ENCODE results near the gene AAMP.
A peak's percentile ranks its signal among the peaks of the same experiment; 100 is the strongest.

Gene AAMP

DNA sequence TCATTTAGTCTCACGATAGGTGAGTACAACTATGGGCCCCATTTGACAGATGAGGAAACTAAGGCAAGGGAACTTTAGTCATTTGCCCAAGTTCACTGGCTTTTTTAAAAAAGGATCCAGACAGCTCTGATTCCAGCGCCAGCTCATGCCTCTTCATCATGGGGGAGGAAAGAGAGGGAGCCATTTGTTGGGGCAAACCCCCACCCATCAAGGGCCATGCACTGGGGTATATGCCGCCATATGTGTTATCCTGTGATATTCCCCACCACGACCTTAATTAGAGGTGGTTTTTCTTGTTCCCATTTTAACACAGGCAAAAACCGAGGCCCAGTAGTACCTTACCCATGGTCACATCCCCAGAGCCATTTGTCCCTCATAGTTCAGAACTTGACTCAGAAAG, 9.8 kb downstream of the AAMP start:
- DNase-seq (ENCODE audit: low read depth in 1 of 2, low spot score in 1 of 2): no peak

DNA sequence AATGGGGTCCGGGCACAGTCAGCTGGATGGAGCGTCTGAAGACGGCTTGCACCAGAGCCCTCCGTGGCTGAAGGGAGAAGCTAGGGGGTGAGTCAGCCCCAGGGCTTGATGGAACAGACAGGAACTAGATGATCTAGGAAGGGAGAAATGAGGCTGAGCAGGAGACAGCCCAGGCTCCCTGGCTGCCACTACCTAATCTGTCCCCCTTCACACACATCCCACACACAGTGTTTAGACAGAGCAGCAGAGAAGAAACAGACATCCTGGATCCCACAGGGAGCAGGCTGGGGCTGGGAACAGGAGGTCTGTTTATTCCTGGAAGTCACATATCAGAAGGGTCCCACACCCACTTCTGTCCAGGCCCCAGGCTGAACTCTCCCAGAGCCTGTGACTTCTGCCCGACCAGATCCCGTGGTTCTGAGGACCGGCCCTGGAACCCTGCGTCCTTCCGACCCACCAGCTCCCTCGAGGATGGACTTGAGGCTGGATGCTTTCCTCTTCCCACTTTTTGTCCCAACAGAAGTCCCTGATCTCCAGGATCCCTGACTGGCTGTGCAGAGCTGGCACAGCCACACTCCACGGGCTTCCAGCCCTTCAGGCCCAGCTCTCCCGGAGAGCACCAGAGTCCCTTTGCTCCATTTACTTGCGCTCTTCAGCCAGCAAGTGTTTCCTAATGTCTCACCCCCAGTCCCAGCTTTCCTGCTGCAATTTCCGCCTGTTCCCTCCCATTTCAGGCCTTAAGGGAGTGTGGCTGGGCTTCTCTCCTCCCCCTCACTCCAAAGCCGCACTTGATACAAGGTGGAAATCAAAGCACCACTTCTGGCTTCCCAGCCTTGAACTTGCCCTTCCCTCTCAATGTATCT, 10.6 kb downstream of the AAMP start:
- DNase-seq (ENCODE audit: low read depth in 1 of 2, low spot score in 1 of 2): no peak

DNA sequence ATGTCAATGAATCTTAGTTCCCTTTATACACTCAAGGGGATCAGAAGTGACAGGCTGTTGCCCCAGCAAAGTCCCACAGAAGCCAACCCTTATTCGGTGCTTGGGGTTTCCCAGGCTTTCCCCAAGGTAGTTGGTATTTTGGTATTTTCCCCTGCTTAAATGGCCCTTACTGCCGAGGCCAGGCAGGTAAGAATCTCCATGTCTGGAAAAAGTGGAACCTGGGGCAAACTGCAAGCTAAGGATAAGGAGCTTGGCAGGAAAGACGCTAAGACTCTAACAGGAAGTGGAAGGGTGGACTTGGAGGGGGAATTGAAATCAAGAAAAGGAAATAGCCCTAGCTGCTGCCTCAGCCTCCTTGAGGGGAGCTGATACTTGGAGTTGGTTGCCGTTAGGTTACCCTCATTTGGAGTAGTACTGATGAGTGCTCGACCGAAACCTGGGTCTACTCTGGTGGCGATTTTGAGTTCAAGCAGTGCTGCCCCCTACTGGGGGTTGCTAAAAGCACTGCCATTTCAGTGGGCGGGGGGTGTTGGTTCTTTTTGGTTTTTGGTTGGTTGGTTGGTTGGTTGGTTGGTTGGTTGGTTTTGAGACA, 12.5 kb downstream of the AAMP start:
- DNase-seq (ENCODE audit: low read depth in 1 of 2, low spot score in 1 of 2): peak; percentile 52 to 56

DNA sequence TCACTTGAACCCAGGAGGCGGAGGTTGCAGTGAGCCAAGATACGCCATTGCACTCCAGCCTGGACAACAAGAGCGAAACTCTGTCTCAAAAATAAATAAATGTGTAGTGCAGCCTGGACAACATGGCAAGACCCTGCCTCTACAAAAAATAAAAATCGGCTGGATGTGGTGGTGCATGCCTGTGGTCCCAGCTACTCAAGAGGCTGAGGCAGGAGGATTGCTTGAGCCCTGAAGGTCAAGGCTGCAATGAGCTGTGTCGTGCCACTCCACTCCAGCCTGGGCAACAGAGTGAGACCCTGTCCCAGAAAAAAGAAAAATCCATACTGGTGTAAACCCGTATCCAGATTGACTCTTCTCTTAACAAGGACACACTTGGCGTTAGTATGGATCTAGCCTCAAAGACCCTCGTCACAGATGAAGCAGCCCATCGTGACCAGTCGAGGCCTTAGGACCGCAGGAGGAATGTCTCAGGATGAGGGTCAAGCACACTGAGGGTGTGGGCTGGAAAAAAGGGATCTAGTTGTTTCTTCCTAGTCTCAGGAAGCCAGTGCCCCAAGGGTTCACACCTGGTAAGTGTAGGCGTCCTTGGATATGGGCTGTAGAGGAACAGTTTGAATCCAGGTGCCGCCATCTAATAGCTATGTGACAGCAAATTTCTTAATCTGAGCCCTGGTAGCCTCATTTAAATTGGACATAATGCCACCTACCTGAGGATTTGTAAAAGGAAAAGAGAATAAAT, 13.2 kb downstream of the AAMP start:
- DNase-seq (ENCODE audit: low read depth in 1 of 2, low spot score in 1 of 2): no peak

DNA sequence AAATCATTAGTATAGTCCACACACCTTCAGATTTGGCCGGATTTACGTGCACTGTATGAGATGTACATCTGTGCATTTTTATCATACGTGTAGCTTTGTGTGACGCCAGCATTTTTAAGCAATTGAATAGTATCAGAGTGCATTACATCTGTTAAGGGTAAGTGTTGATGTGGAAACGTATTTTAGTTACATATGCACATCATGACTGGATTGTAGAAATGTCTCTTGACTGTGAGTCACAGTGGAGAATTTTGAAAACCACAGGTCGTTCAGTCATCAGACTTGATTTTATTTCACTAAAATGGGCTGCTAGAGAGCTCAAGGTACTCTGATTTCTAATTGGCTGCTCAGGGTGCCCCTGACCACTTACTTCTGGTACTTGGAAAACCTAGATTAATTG, 14.5 kb downstream of the AAMP start:
- no peak for DNase-seq (ENCODE audit: low read depth in 1 of 2, low spot score in 1 of 2)

DNA sequence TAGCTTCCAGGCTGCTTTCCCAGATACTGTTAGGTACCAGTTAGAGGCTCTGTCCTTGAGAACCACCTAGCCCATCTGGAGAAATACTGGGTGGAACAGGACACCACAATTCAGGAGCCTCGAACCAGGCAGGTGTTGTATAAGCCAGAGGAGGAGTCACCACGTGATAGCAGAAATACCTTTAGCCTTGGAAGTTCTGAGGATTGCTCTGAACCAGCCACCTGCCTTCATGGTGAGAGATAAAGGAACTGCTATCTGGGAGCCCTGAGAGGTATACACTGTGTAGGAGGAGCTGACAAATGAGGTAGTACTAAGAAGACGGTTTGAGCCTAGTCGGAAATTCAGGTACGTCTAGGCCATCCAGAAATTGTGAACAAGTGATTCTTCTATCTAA, 16.7 kb downstream of the AAMP start:
- no peak for DNase-seq (ENCODE audit: low read depth in 1 of 2, low spot score in 1 of 2)

DNA sequence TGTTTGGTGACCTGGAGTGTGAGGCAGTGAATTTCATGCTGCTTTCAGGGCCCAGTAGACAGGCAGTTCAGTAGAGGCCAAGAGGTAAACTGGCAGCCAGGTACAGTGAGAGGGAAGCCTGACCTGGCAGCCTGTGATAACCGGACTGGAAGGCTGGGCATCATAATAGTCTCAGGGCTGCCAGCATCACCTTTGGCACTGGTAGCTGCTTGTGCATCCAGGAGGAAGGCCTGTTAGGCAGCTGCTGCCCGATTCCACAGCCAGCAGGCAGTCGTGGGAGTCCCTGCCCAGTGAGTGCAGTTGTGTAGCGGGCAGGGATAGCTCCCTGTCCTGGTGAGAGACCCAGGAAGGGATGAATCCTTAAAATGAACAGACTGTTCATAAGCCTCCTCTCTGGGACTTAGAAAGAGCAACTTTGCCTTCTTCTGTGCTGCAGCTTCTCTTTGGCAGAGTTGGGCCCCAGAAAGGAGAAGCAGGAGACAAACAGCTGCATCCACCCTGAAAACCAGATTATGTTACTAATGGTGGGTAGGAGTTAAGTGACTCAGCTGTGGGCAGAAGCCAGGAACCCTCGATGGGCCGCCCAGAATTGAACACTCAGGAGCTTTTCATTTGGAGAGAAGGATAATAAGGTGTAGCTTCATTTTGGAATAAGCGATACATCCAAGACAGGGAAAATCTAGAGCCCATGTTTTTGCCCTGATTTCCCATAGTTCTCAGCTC, 17.3 kb downstream of the AAMP start:
- no peak for DNase-seq (ENCODE audit: low read depth in 1 of 2, low spot score in 1 of 2)

DNA sequence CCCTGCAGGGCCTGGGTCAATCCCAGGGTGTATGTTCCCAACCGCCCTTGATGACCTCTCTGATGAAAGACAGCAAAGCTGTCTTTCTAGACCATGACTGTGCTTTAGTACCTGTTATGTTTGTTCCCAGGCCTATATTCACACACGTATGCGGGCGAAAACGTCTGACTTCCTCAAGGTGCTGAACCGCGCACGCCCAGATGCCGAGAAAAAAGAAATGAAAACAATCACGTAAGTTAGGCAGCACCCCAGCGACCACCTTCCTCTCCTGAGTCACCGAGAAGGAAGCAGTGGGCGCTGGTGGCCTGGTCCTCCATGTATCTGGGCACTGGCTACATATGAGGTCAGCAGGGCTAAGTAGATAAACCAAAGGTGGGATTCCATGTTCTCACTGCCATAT, 20.2 kb downstream of the AAMP start:
- DNase-seq (ENCODE audit: low read depth in 1 of 2, low spot score in 1 of 2): no peak

DNA sequence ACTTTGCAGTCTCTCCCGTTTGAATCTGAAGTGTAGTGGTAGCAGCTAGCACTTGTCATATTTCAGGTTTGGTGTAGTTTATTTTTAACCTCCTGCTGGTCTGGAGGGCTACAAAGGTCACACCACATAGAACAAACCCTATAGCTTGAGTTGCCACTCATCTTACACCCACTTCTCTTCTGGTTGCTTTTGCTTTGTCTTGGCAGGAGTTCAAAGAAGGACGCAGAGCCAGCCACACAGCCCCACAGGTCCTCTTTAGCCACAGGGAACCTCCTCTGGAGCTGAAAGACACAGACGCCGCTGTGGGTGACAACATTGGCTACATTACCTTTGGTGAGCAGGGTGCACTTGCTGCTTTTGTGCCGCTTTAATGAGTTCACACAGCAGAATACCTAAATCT, 24.7 kb downstream of the AAMP start:
- no peak for DNase-seq (ENCODE audit: low read depth in 1 of 2, low spot score in 1 of 2)

DNA sequence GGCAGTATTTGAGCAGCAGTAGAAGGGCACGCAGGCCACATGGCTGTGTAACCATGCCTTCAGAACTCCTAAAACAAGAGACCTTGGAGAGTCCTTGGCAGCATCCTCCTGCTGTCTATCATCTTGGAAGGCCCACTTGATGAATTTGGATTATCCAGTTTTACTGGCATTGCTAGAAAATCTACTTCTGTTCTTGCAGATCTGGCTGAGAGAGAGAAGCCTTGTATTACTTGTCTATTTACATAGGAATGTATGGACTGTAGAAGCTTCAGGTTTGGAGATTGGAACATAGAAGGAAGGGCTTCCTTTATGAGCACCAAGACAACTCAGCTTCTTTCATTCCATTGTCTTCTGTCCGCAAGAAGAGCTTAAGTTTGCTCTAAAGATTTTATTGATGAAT, 25.3 kb downstream of the AAMP start:
- no peak for DNase-seq (ENCODE audit: low read depth in 1 of 2, low spot score in 1 of 2)

DNA sequence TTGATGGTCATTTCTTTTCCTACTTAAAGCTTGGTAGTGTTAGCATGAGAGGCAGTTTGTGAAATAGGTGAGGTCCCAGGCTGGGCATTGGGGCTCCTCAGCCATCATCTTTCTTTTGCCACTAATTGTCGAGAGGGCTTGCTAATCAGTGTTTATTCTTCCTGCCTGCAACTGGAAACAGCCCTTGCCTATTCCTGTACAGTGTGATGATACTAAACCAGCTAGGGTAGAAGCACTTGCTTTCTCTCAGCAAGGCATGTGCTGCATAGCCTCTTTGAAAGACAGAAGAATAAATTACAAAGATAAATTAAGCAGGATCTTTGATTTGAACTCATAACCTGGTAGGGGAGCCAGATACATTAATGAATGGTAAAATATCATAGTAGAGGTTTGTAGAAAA, 25.7 kb downstream of the AAMP start:
- no peak for DNase-seq (ENCODE audit: low read depth in 1 of 2, low spot score in 1 of 2)

DNA sequence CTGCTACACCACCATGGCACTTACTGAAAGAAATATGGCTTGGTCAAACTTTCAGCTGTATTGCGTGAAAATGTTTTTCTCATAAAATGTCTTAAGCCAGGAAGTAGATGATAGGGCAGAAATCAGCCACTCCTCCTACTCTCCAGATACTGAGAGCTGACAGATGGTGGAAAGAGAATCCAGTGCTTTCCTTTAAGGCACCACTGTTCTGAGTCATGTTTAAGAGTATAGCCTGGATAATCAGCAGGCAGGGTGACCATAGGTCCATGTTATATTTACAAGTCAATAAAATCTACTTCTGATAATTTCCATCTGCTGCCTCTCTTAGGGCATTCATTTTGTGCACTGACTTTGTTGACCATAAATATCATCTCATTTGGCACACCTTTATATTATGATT, 31.1 kb downstream of the AAMP start:
- no peak for DNase-seq (ENCODE audit: low read depth in 1 of 2, low spot score in 1 of 2)

DNA sequence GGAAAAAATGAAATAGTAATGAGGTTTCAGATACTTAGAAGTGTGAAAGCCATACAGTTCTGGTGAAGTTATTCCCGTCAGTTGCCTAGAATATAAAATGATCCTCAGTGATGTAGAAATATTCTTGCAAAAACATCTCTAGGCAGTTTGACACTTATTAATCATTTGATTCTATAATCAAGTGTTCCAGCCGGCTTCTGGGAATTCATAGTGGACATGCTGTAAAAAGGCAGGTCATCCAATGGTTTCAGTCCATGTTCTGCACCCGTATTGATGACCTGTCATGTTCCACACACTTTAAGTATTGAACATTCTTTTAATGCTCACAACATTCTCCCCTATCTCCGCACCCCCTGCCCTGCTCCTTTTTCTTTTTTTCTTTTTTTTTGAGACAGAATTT, 33.1 kb downstream of the AAMP start:
- no peak for DNase-seq (ENCODE audit: low read depth in 1 of 2, low spot score in 1 of 2)

DNA sequence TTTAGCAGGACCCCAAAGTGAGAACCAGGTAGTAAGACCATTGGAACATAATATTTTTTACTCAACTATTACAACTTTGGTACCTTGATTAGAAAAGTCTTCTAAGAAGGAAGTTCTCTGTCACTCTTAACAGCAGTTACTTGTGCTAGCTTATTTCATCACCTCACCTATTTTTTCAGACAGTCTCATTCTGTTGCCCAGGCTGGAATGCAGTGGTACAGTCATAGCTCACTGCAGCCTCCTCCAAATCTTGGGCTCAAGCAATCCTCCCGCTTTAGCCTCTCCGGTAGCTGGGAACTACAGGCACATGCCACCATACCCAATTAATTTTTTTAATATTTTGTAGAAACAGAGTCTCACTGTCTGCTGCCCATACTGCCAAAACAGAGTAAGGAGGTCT, 34.9 kb downstream of the AAMP start:
- DNase-seq (ENCODE audit: low read depth in 1 of 2, low spot score in 1 of 2): no peak

DNA sequence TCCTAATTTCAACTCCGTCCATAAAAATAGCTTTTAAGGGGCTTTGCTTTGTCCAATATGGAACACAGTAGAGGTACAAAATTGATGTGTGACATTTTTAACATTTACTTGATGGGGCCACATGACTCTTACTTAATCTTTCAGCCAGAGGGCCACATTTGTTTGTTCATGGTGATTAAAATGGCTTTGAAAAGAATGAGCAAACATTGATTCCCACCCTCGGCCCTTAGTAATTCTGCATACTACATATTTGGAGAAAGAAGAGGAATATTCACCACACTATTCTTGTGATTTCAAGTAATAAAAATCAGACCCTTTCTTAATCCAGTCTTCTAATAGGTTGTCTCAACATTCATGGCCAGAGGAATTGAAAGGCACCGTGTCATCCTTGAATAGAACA, 35.4 kb downstream of the AAMP start:
- no peak for DNase-seq (ENCODE audit: low read depth in 1 of 2, low spot score in 1 of 2)

DNA sequence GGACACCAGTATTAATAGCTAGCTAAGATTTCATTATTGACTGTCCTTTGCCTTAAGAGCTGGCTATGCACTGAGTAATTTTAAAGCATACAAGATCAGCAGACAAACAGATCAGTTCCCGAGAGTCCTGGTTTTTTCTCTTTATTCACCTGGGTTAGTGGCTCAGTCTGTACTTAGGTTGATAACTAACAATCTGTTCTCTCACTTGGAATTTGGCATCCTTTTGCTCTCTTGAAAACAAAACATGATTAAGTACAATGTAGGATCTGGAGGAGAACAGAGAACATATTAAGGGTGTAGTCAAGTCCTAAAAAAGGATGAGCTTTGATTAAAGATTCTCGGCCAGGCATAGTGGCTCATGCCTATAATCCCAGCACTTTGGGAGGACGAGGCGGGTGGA, 36.4 kb downstream of the AAMP start:
- DNase-seq (ENCODE audit: low read depth in 1 of 2, low spot score in 1 of 2): no peak

DNA sequence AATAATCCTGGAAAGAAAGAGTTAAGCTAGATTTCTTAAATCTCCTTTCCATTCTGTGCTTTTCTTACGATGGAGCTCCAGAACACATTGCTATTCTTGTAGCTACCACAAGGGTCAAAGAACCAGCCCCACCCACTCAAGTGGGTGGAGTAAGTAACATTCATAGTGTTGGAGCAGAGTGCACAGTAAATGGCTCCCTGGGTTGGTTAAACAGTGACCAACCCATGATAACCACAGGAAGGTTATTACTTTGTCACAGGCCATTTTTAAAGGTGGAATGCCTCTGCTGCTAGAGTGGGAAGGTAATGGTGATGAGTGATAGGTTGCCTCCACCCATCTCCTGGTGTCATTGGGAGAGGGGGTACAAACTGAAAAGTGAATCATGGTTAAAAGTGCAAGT, 39.1 kb downstream of the AAMP start:
- DNase-seq (ENCODE audit: low read depth in 1 of 2, low spot score in 1 of 2): no peak

DNA sequence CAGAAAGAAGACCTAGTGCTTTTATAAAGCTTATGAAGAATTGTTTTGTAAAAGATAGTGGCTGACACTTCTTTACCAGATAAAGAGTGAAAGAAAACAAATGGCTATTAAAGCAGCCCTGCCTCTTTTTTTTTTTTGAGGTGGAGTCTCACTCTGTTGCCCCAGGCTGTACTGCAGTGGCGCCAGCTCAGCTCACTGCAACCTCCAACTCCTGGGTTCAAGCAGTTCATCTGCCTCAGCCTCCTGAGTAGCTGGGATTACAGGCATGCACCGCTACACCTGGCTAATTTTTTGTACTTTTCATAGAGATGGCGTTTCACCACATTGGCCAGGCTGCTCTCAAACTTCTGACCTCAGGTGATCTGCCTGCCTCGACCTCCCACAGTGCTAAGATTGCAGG, 40.1 kb downstream of the AAMP start:
- no peak for DNase-seq (ENCODE audit: low read depth in 1 of 2, low spot score in 1 of 2)

DNA sequence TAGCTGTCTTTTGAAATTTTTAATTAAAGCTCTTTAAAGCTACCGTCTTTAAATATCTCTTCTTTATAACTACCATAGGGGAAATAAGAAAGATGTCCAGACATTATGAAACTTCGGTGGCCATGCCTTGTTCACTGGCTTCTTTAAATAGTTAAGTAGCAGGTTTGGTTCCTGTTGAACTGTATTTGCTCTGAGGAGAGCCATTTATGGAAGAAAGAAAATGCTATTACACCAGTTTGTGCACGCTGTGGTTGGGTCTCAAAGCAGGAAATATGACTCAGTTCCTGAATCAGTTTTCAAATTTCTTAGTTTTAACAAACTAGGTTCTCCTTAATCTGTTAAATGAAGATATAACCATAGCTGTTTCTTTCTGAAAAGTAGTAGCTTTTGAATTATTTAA, 40.7 kb downstream of the AAMP start:
- DNase-seq (ENCODE audit: low read depth in 1 of 2, low spot score in 1 of 2): no peak

DNA sequence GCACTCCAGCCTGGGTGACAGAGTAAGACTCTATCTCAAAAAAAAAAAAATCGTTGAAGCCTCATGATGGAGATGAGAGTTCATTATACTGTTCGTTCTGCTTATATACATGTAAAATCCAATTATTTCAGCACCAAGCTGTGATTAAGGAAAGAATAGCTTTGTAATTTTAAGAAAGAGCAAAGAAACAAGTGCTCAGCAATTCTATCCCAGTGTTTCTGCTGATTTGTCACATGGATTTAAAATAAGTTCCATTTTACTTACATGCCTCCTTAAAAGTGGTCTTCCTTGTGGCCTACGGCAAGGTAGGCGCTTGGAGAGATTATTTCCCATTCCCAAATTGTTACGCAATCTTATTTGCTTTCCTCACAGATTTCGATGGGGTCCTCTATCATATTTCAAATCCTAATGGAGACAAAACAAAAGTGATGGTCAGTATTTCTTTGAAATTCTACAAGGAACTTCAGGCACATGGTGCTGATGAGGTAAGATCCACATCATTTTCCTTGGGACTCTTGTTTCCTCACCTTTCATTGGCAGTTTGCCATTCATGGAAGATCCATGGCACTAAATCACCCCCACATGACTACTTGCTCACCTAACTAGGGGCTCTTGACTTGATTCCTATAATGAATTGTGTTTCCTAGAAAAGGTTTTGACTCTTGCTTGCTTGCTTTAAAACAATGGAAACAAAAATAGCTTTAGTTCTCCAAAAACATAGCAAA, 41.4 kb downstream of the AAMP start:
- DNase-seq (ENCODE audit: low read depth in 1 of 2, low spot score in 1 of 2): no peak

DNA sequence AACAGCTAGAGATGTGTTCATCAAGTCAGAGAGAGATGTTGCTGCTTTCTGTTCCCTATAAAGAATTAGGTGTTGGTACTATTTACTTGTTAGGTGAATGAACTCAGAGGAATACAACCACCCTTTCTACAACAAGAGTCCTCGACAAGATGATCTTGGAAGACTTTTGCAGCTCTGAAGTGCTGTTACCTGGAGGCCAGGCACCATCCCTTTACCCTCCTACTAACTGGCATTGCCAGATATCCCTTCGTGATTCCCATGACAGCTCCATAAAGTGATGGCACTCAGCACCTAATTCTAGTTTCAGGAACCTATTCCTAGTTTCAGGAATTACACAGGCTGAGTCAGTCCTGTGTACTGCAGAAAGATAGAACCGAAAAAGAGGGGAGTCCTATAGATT, 43.0 kb downstream of the AAMP start:
- no peak for DNase-seq (ENCODE audit: low read depth in 1 of 2, low spot score in 1 of 2)

All from activated CD4-positive, alpha-beta T cell treated with anti-CD3 and anti-CD28 coated beads, Interleukin-2, amount 50 U/mL, for 24 hours (primary cell).